Right ventricle myocardium superior (tissue), 1 donor: ENCODE measurements around the gene CHRNB4. TPM values are rescaled to one million over a fixed set of nuclear protein-coding genes. Genes with fewer than 3 reads are reported as not detected.
"Not testable (repeated sequence)": the region's sequence is repeated elsewhere in the genome, so short reads cannot be mapped to it uniquely, and the experiment has no call there.

Experiments
- ATAC-seq: fragments of 200-7000 bp; cut with Tn5 transposase; one replicate; pipeline ENCODE4 v1.9.1; 2020; ENCODE audit warnings: mild to moderate bottlenecking; ENCODE audit not compliant: poor library complexity
- DNase-seq: peaks from one replicate; pipeline ENCODE4 v3.0.0-alpha.2; 2020
- intact Hi-C: fragments of 100-400 bp; cut with DNase I; formaldehyde crosslinking; loops from one replicate; pipeline ENCODE4 v1.11.2; 2022
- total RNA-seq: library from RNA; stranded (reverse); fragmentation: NEBNext Ultra II Directional; extraction: Animal tissue kit (Norgen Biotek cat#: 25700); gene quantifications from one replicate; pipeline ENCODE4 v1.2.1, GENCODE V29; 2021
- donor health status: DM: no; HTN: yes; CAD: no; lungs with severe emphysema.

CHRNB4 gene
- total RNA-seq, 1 donor from 2014 or later, result not detected

GRCh38 chr15:78621810-78622402 lies 19.1 kb downstream of the CHRNB4 start:
- ATAC-seq, result no peak
- intact Hi-C loops, result loop anchor here (5.0 kb wide), 1 partner anchor 85 kb away; no protein-coding TSS in a partner anchor
- DNase-seq, result no peak

GRCh38 chr15:78620527-78621421 lies 20.2 kb downstream of the CHRNB4 start, which contains the start of gene CHRNA3:
Gene CHRNA3, minus strand, starts transcription at chr15:78620996. Its CDS starts 202 bp downstream, at chr15:78620794.
- ATAC-seq, result no peak
- intact Hi-C loops, result loop anchor here (5.0 kb wide), 1 partner anchor 87 kb away; no protein-coding TSS in a partner anchor
- no peak for DNase-seq

DNA sequence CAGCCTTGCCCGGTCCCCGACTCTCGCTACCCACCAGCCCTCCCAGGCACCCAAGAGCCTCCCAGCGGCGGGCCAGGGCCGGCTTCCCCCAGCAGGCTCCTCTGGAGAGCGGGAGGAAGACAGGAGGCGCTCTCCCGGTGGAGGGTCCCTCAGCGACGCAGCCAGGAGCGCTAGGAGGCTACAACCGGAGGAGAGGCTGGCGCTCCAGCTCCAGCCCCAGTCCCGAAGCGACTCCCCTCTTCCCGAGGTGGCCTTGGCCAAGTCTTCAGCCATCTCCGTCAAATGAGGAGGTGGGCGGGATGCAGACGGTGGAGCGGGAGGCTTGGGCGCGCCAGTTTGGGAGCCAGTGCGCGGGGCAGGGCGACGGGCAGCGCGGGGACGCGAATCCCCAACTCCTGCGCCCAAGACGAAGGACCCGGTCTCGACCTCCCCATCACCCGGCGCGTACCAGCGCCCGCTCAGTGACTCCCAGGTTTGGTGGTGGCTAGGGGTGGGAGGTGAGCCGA lies 20.9 kb downstream of the CHRNB4 start:
- intact Hi-C loops, result loop anchor here (5.0 kb wide), 1 partner anchor 87 kb away; no protein-coding TSS in a partner anchor
- DNase-seq (no peak), ATAC-seq (peak; percentile 6)

DNA sequence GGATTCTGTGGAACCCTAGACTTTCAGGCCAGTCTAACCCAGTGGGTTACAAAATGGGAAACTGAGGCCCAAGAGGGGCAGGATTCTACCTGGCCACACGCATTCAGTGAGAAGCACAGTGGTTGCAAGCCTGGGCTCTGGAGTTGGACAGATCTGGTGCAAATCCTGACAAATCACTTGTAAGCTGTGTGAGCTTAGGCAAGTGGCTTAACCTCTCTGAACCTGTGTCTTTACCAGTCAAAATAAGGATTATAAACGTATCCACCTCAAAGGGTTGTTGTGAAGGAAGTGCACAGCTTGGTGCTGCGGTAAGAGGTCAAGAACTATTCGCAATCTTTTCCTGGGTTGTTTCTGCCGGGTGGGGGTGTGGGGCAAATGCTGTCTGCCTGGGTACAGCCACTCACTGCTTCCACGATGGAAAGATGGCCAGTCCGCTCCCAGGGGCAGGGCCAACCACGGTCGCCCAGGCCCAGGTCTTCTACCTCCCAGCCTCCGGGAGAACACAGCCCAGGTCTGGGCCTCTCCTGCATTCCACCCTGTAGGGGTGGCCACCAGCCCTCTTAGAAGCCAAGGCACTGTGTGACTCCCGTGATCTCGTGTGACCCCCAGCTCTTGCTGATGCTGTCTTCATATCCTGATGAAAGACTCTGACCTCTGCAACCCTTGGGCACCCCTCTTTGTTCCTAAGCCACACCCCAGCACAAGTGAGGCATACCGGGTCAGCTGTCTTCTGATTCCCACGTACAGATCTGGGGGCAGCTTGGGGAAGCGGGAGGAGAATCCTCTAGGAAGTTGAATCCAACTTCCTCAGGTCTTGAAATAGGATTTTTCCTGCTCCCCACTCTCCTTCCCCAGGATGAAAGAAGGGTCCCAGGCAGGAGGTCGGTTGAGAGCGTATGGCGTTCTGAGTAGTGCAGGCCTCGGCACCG lies 21.7 kb downstream of the CHRNB4 start:
- intact Hi-C loops, result no loop called here
- DNase-seq (no peak), ATAC-seq (no peak)

- ATAC-seq (peak; percentile 87), DNase-seq (peak; percentile 84)
- intact Hi-C loops, result no loop called here
Observed at GRCh38 chr15:78618490-78618934, 22.5 kb downstream of the CHRNB4 start.

DNA sequence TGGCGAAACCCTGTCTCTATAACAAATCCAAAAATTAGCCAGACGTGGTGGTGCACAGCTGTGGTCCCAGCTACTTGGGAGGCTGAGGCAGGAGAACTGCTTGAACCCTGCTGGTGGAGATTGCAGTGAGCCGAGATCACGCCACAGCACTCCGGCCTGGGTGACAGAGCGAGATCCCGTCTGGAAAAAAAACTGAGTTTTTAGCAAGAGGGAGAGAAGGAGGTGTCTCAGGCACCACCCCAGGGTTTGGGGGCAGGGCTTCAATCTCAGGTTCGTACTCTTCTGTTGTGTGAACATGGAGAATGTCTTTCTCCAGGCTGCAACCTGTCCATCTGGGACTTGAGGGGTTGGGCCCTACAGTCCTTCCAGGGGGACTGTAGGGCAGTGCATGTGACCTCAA lies 22.9 kb downstream of the CHRNB4 start:
- intact Hi-C loops, result no loop called here
- no peak for ATAC-seq
- no peak for DNase-seq

DNA sequence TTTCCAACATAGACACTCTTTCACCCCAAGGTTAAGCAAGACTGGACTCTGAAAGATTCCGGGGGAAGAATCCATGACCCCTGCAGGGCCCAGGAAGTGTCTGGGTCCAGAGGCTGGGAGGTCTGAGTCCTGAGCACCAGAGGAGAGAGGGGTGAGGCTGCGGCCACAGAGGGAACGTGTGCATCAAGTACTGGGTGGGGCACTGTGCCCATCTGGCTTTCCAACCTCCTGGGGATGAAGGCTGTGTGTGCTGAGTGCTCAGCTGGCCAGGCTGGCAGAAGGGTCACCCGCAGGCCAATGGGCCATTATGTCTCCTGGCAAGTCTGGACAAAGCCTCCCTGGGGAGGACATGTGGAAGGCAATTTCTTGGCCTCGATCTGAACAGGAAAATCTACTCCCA lies 23.5 kb downstream of the CHRNB4 start:
- ATAC-seq, result no peak
- intact Hi-C loops, result no loop called here

DNA sequence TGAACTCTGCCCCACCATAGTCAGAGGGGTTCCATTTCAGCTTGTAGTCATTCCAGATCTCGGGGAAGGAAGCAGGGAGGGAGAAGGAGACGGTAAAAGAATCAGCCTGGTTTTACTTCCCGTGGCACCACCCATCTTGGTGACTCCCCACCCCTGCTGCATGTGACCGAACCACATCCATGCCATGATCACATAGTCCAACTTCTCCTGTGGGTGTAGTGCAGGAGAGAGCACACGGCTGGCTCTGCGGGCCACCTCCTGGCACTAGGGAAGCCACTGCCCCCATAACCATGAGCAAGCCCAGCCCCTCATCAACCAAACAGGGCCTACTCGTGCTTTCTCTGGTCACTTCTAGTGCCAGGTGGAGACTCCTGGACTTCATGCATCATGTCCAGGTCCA lies 23.9 kb downstream of the CHRNB4 start:
- ATAC-seq, result no peak
- intact Hi-C loops, result no loop called here

More for the DNA sequence above, 23.5 kb downstream of the CHRNB4 start:
- DNase-seq, result no peak

GRCh38 chr15:78616506-78616905 lies 24.5 kb downstream of the CHRNB4 start:
- intact Hi-C loops, result no loop called here
- DNase-seq (no peak), ATAC-seq (no peak)

More for the DNA sequence above, 23.9 kb downstream of the CHRNB4 start:
- no peak for DNase-seq

- DNase-seq (no peak), ATAC-seq (no peak)
- intact Hi-C loops, result no loop called here
Observed at GRCh38 chr15:78615151-78615589, 25.8 kb downstream of the CHRNB4 start.

GRCh38 chr15:78614021-78614420 lies 27.0 kb downstream of the CHRNB4 start:
- intact Hi-C loops, result no loop called here
- DNase-seq, result no peak
- no peak for ATAC-seq

GRCh38 chr15:78609551-78609950 lies 31.5 kb downstream of the CHRNB4 start:
- ATAC-seq, intact Hi-C loops, DNase-seq: not testable (repeated sequence)

- ATAC-seq (no peak), DNase-seq (no peak)
- intact Hi-C loops, result no loop called here
Observed at GRCh38 chr15:78605680-78606079, 35.3 kb downstream of the CHRNB4 start.

- DNase-seq, result no peak
- intact Hi-C loops, result no loop called here
- no peak for ATAC-seq
Observed at GRCh38 chr15:78605201-78605600, 35.8 kb downstream of the CHRNB4 start.

GRCh38 chr15:78604420-78604819 lies 36.6 kb downstream of the CHRNB4 start:
- ATAC-seq (no peak), DNase-seq (no peak)
- intact Hi-C loops, result no loop called here

DNA sequence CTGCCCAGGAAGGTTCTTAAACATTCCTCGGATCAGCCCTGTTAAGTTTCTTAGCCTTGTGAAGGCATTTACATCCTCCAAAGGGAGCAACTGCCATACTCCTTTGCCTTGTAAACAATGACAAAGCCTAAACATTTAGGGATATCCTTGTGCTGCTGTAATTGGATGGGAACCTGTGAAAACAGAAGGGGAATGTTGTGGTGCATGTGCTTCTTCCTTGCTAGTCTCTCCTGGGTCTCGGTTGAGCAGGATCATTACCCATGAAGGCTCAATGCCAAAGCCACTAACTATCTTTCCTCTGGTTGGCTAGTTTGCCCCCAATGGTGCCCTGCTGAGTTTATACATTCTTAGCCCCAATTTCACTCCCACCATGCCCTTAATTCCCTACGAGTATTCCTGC lies 37.5 kb downstream of the CHRNB4 start:
- DNase-seq (no peak), ATAC-seq (no peak)
- intact Hi-C loops, result no loop called here

- DNase-seq (no peak), ATAC-seq (no peak)
- intact Hi-C loops, result no loop called here
Observed at GRCh38 chr15:78599189-78599588, 41.8 kb downstream of the CHRNB4 start.

DNA sequence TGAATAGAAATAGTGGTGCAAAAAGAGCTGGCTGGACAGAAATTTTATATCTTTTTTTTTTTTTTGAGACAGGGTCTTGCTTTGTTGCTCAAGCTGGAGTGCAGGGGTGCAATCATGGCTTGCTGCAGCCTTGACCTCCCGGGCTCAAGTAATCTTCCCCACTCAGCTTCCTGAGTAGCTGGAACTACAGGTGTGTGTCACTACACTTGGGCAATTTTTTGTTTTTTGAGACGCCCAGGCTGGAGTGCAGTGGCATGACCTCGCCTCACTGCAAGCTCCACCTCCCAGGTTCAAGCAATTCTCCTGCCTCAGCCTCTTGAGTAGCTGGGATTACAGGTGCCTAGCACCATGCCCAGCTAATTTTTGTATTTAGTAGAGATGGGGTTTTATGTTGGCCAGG lies 42.7 kb downstream of the CHRNB4 start:
- DNase-seq, result no peak
- ATAC-seq, result no peak
- intact Hi-C loops, result no loop called here
